Posterior vena cava (tissue), 2 donors: ENCODE measurements around the gene CAPN15. TPM values are rescaled to one million over a fixed set of nuclear protein-coding genes. Genes with fewer than 3 reads are reported as not detected.

ENCODE experiments used
- DNase-seq: peaks from one replicate; pipeline ENCODE4 v3.0.0-alpha.2; 2020; ENCODE audit warnings: low spot score
- intact Hi-C, 2 donors: fragments of 100-400 bp; cut with DNase I; formaldehyde crosslinking; loops; one replicate each; pipeline versions ENCODE4 v1.14.1 to v1.14.2; 2022 to 2023
- total RNA-seq, 2 donors: library from RNA; stranded (reverse); fragmentation: NEBNext Ultra II Directional; extraction: Animal tissue kit (Norgen Biotek cat#: 25700); gene quantifications; one replicate each; pipeline ENCODE4 v1.2.1, GENCODE V29; 2021
- donor health status: DM: yes; HTN: yes; CAD: no.
- donor health status: DM: yes; HTN: yes; CAD: no.

The CAPN15 gene
- total RNA-seq, 2 donors from 2014 or later = 23.3 to 26.6 TPM

GRCh38 chr16:522320-523096 lies 5.0 kb upstream of the CAPN15 start:
- no peak for DNase-seq
- intact Hi-C loops = no loop called here

GRCh38 chr16:523097-523741 lies 4.3 kb upstream of the CAPN15 start:
- intact Hi-C loops = no loop called here
- DNase-seq = no peak

GRCh38 chr16:524274-525040 lies 3.1 kb upstream of the CAPN15 start:
- intact Hi-C loops = loop anchor here in 1 of 2 donors (5.0 kb wide), 1 partner anchor 1898 kb away; no protein-coding TSS in a partner anchor
- no peak for DNase-seq

- intact Hi-C loops = loop anchor here in 1 of 2 donors (5.0 kb wide), 1 partner anchor 1897 kb away; no protein-coding TSS in a partner anchor
- DNase-seq = no peak
Observed at GRCh38 chr16:525123-525519, 2.4 kb upstream of the CAPN15 start.

- intact Hi-C loops = loop anchor here in 1 of 2 donors (5.0 kb wide), 1 partner anchor 1897 kb away; no protein-coding TSS in a partner anchor
- DNase-seq = no peak
Observed at GRCh38 chr16:525520-526180, 1.9 kb upstream of the CAPN15 start.

GRCh38 chr16:526181-527014 lies 1.1 kb upstream of the CAPN15 start:
- DNase-seq = no peak
- intact Hi-C loops = loop anchor here in 1 of 2 donors (5.0 kb wide), 1 partner anchor 1896 kb away; no protein-coding TSS in a partner anchor

- DNase-seq = no peak
- intact Hi-C loops = loop anchor here in 1 of 2 donors (5.0 kb wide), 1 partner anchor 1894 kb away; no protein-coding TSS in a partner anchor
Observed at GRCh38 chr16:528111-529011, 849 bp downstream of the CAPN15 start.

- no peak for DNase-seq
- intact Hi-C loops = loop anchor here in 1 of 2 donors (5.0 kb wide), 1 partner anchor 1893 kb away; no protein-coding TSS in a partner anchor
Observed at GRCh38 chr16:529012-529575, 1.6 kb downstream of the CAPN15 start.

GRCh38 chr16:530111-530817 lies 2.8 kb downstream of the CAPN15 start:
- no peak for DNase-seq
- intact Hi-C loops = no loop called here

- no peak for DNase-seq
- intact Hi-C loops = no loop called here
Observed at GRCh38 chr16:531494-532125, 4.1 kb downstream of the CAPN15 start.

GRCh38 chr16:533391-534123 lies 6.0 kb downstream of the CAPN15 start:
- no peak for DNase-seq
- intact Hi-C loops = no loop called here

- intact Hi-C loops = no loop called here
- DNase-seq = no peak
Observed at GRCh38 chr16:534135-534534, 6.6 kb downstream of the CAPN15 start.

- intact Hi-C loops = no loop called here
- DNase-seq = no peak
Observed at GRCh38 chr16:534856-535445, 7.4 kb downstream of the CAPN15 start.

- no peak for DNase-seq
- intact Hi-C loops = no loop called here
Observed at GRCh38 chr16:535446-536405, 8.2 kb downstream of the CAPN15 start.
